ENCODE results near the gene PIP4K2B. TPM values are rescaled to one million over a fixed set of nuclear protein-coding genes. Genes with fewer than 3 reads are reported as not detected.

PIP4K2B gene
- total RNA-seq, 1 experiment from 2014 or later = 47.4 TPM

GRCh38 chr17:38809828-38810227, 10.5 kb upstream of the PIP4K2B start:
- no peaks in the 10 kb centered on the region; the same call in 1 of the 2 replicates for H4K20me1 ChIP-seq (ENCODE audit: insufficient read depth)
- no peak for DNase-seq
- no peak overlapping the region for H3K27ac ChIP-seq
- BruUV-seq (replicated peaks) = no TSS peak
- no peak for TF ChIP-seq EZH2 (IDR thresholded peaks at IDR 0.05; ENCODE audit: low read depth)
- no peak for TF ChIP-seq CTCF (conservative IDR thresholded peaks at IDR 0.05)
- peaks cover 8% of the 10 kb centered on the region; the same call in 1 of the 2 replicates for H3F3A ChIP-seq (ENCODE audit: insufficient read depth, low read depth)
- H2AFZ ChIP-seq = no peak overlapping the region
- H3K27me3 ChIP-seq (ENCODE audit: insufficient read depth, low read depth) = no peaks in the 10 kb centered on the region
- no peaks in the 10 kb centered on the region for H3K4me1 ChIP-seq (replicated peaks; ENCODE audit: insufficient read depth)
- no peaks in the 10 kb centered on the region for H3K9me2 ChIP-seq (ENCODE audit: insufficient read depth)
- POLR2A ChIA-PET (ENCODE audit: unreplicated experiment) = no interaction called here
- H3K79me2 ChIP-seq (ENCODE audit: low read depth) = no peaks in the 10 kb centered on the region
- H3K4me2 ChIP-seq = no peak overlapping the region
- intact Hi-C loops (cut with micrococcal nuclease; ENCODE audit: unreplicated experiment) = loop anchor here (10.0 kb wide), 1 partner anchor 55 kb away; no protein-coding TSS in a partner anchor
- CTCF ChIA-PET = no interaction called here
- peaks cover 3% of the 10 kb centered on the region; the same call in 1 of the 2 replicates for H3K36me3 ChIP-seq (ENCODE audit: low read depth)
- H3K9me3 ChIP-seq (ENCODE audit: insufficient read depth, low read depth) = no peaks in the 10 kb centered on the region
- H3K4me3 ChIP-seq = no peak overlapping the region

GRCh38 chr17:38800237-38800760, 943 bp upstream of the PIP4K2B start:
- intact Hi-C loops (cut with micrococcal nuclease; ENCODE audit: unreplicated experiment) = loop anchor here (10.0 kb wide), 1 partner anchor 65 kb away; no protein-coding TSS in a partner anchor
- Histone ChIP-seq H3F3A (ENCODE audit: insufficient read depth, low read depth) (peaks cover 34% of the 10 kb centered on the region), H3K4me1 (replicated peaks; ENCODE audit: insufficient read depth) (peaks cover 23% of the 10 kb centered on the region), H4K20me1 (ENCODE audit: insufficient read depth) (peaks cover 19% of the 10 kb centered on the region), H3K9me2 (ENCODE audit: insufficient read depth) (no peaks in the 10 kb centered on the region), H3K9me3 (ENCODE audit: insufficient read depth, low read depth) (no peaks in the 10 kb centered on the region), H3K4me2 (peak overlapping the region; percentile 78), H3K27ac (peak overlapping the region; percentile 96), H2AFZ (no peak overlapping the region; the same call in 1 of the 2 replicates), H3K4me3 (peak overlapping the region; percentile 92), H3K36me3 (ENCODE audit: low read depth) (peaks cover 30% of the 10 kb centered on the region), H3K27me3 (ENCODE audit: insufficient read depth, low read depth) (no peaks in the 10 kb centered on the region), H3K79me2 (ENCODE audit: low read depth) (peaks cover 39% of the 10 kb centered on the region)
- no peak for DNase-seq
- ChIA-PET POLR2A (ENCODE audit: unreplicated experiment) (interaction anchor here (0.6 to 0.7 kb wide), 3 partner anchors 14 to 103 kb away, joined by 3 to 5 read pairs (median 3); no protein-coding TSS in a partner anchor), CTCF (no interaction called here)
- no TSS peak for BruUV-seq (replicated peaks)
- TF ChIP-seq EZH2 (IDR thresholded peaks at IDR 0.05; ENCODE audit: low read depth) (no peak), CTCF (conservative IDR thresholded peaks at IDR 0.05) (no peak)

- Histone ChIP-seq H3K9me3 (ENCODE audit: insufficient read depth, low read depth) (no peaks in the 10 kb centered on the region), H3K9me2 (ENCODE audit: insufficient read depth) (no peaks in the 10 kb centered on the region), H3K4me3 (peak overlapping the region; percentile 92), H3K4me1 (replicated peaks; ENCODE audit: insufficient read depth) (peaks cover 23% of the 10 kb centered on the region), H3K27me3 (ENCODE audit: insufficient read depth, low read depth) (no peaks in the 10 kb centered on the region), H4K20me1 (ENCODE audit: insufficient read depth) (peaks cover 19% of the 10 kb centered on the region), H3K27ac (0 out of 2 replicates have a peak overlapping the region, but pooled peaks have one; percentile 44), H3F3A (ENCODE audit: insufficient read depth, low read depth) (peaks cover 34% of the 10 kb centered on the region), H2AFZ (peak overlapping the region; percentile 63), H3K4me2 (peak overlapping the region; percentile 81), H3K79me2 (ENCODE audit: low read depth) (peaks cover 49% of the 10 kb centered on the region), H3K36me3 (ENCODE audit: low read depth) (peaks cover 26% of the 10 kb centered on the region; the same call in 1 of the 2 replicates)
- TF ChIP-seq CTCF (conservative IDR thresholded peaks at IDR 0.05) (no peak), EZH2 (IDR thresholded peaks at IDR 0.05; ENCODE audit: low read depth) (no peak)
- BruUV-seq (replicated peaks) = no TSS peak
- ChIA-PET POLR2A (ENCODE audit: unreplicated experiment) (interaction anchor here (0.6 to 0.7 kb wide), 2 partner anchors 8 to 347 kb away, joined by 4 to 13 read pairs; no protein-coding TSS in a partner anchor), CTCF (no interaction called here)
- intact Hi-C loops (cut with micrococcal nuclease; ENCODE audit: unreplicated experiment) = loop anchor here (5.0 kb wide), 1 partner anchor 47 kb away; the partner anchor contains the start of gene PSMB3
- DNase-seq = peak in 1 of 2 experiments; percentile 11
These were observed 499 bp downstream of the PIP4K2B start for GRCh38 chr17:38798614-38799500.
